ENCODE results near the gene NPL.

DNA sequence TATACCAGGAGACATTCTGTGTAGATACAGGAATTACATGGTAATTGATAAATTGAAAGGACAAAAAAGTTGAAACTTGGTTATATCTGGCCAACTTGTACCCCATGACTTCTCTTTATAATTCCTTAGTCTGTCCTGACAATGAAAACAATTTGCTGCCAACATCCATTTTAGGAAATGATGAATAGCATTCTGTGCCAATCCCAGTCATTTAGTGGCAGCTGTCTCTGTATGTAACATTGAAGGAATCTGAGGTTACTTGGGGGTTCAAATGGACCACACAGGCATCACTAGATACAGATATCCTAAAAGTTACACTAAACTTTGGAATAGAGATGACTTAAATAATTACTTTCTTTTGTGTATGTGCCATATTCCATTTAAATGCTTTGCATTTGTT, 87.8 kb downstream of the NPL start:
- no peak for TF ChIP-seq CTCF (IDR thresholded peaks at IDR 0.05 in 8 of 11, conservative IDR thresholded peaks at IDR 0.05 in 3 of 11)
- TF ChIP-seq POLR2AphosphoS5 (IDR thresholded peaks at IDR 0.05) = no peak
- no peak for TF ChIP-seq POLR2A (IDR thresholded peaks at IDR 0.05)

Measured in spleen (tissue), 7 donors.